ENCODE data around the gene ABLIM1. TPM values are rescaled to one million over a fixed set of nuclear protein-coding genes. Genes with fewer than 3 reads are reported as not detected.

Gene ABLIM1
- total RNA-seq, 1 donor from 2014 or later = 87.7 TPM

DNA sequence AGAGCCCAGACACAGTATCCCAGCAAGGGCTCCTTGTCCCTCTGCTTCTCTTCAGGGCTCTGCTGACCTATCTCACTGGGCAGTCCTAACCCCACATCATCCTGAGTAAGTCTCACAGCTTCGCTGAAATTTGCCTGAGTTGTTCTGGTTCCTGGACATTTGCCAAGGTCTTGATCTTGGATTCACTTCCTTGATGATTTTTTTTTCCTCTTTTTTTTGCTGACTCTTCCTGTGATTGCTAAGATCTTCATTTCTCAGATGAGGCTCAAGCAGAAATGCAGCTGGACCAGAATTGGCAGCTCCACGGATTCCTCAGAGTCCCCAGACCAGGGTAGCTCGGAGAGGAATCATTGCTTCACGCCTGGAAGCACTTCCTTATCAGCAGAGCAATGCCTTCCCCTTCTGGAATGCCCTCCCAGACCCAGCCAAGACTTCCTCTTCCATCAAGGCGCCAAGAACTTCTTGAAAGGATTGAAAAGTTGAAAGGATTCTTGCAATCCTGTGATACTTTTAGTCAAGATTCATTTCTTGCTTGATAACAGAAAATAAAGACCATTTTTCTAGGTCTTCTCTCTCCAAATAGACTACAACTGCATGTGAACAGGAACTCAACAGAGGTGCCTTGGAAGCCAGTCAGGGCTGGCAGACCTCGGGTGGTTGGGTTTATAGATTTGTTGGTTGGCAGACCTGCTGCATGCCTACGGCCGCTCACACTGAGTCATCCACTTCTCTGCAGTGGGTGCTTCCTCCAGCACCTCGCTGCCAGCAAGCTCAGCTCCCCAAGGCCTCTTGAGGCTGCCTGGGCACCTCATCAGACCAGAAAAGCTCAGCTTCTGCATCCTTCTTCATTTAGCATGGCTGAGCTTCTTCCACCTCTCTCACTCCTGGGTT lies 244.9 kb downstream of the ABLIM1 start:
- no peak overlapping the region for H3K4me3 ChIP-seq
- TF ChIP-seq, protein P1, sequence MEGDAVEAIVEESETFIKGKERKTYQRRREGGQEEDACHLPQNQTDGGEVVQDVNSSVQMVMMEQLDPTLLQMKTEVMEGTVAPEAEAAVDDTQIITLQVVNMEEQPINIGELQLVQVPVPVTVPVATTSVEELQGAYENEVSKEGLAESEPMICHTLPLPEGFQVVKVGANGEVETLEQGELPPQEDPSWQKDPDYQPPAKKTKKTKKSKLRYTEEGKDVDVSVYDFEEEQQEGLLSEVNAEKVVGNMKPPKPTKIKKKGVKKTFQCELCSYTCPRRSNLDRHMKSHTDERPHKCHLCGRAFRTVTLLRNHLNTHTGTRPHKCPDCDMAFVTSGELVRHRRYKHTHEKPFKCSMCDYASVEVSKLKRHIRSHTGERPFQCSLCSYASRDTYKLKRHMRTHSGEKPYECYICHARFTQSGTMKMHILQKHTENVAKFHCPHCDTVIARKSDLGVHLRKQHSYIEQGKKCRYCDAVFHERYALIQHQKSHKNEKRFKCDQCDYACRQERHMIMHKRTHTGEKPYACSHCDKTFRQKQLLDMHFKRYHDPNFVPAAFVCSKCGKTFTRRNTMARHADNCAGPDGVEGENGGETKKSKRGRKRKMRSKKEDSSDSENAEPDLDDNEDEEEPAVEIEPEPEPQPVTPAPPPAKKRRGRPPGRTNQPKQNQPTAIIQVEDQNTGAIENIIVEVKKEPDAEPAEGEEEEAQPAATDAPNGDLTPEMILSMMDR (IDR thresholded peaks at IDR 0.05) = no peak
- H3K27ac ChIP-seq = peak overlapping the region; percentile 59 to 80
- H3K9me3 ChIP-seq = no peaks in the 10 kb centered on the region
- H3K36me3 ChIP-seq = no peaks in the 10 kb centered on the region
- DNase-seq (ENCODE audit: low spot score in 2 of 2) = peak in 1 of 2 donors; percentile 88
- peaks cover 3 to 6% of the 10 kb centered on the region in 2 donors for H3K4me1 ChIP-seq
- no peaks in the 10 kb centered on the region for H3K27me3 ChIP-seq
- intact Hi-C loops (cut with DNase I) = no loop called here

DNA sequence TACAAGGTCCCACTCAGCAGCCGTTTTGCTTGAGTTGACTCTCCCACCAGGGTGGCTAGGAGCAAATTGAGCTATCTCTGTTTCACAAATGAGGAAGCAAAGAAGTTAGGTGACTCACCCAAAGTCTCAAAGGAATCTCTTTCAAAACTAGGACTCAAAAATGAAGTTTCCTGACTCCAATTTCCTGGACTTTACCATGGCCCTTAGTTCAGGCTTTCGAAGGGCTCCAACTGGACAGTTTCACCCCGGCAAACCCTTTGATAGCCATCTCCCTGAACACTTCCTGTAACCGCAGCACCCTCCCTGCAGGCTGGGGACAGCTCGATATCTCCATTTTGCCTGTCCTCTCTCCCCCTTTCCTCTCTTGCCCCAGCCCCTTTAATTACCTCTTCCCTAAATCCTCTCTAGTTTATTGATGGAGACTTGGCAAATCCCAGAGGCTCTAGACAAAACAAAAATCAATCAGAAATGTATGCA lies 249.1 kb downstream of the ABLIM1 start:
- H3K36me3 ChIP-seq = no peaks in the 10 kb centered on the region
- peak in 1 of 2 donors; percentile 60 for DNase-seq (ENCODE audit: low spot score in 2 of 2)
- TF ChIP-seq, protein P1 (IDR thresholded peaks at IDR 0.05) = no peak
- H3K9me3 ChIP-seq = no peaks in the 10 kb centered on the region
- intact Hi-C loops (cut with DNase I) = no loop called here
- no peak overlapping the region for H3K27ac ChIP-seq
- H3K27me3 ChIP-seq = no peaks in the 10 kb centered on the region
- peaks cover 3 to 6% of the 10 kb centered on the region in 2 donors for H3K4me1 ChIP-seq
- H3K4me3 ChIP-seq = no peak overlapping the region

DNA sequence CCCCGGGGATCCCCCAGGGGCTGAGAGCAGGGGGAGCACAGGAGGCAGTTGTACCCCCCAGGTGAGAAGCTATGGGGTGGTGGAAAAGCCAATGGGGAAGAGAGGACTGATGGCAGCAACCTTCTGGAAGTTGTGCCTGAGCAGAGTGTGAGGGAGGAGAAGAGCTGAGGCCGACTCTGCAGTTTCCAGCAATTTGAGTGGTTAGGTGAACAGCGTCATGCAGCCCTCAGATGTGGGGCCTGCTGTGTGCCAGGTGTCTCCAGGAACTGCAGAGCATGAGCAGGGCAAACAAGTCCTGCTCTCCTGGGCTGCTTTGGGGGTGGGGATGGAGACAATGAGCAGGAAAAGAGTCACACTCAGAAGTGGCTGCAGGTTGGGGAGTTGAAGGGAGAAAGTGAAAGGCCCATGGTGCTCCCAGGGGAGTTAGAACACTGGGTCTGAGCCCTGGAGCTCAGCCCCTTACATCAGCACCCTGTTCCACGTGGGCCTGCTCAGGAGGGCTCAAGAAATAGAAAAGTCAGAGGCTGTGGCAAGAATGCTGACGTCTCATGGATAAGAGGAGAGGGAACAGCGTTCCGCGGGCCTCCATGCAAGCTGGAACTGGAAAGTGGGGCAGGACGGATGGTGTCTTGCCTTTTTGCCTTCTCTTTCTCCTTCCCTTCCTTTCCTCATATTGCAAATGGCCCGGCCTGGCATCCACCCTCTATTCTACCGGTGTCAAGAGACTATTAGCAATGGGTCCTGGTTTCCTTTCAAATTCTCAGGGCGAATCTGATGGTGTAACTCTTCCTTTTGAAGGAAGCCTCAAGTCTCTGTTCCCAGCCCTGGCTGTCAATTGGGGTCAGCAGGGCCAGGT lies 249.7 kb downstream of the ABLIM1 start:
- DNase-seq (ENCODE audit: low spot score in 2 of 2) = no peak
- no peaks in the 10 kb centered on the region for H3K36me3 ChIP-seq
- H3K27me3 ChIP-seq = no peaks in the 10 kb centered on the region
- no peaks in the 10 kb centered on the region for H3K9me3 ChIP-seq
- H3K4me3 ChIP-seq = no peak overlapping the region
- intact Hi-C loops (cut with DNase I) = no loop called here
- H3K27ac ChIP-seq = no peak overlapping the region
- H3K4me1 ChIP-seq = peaks cover 3 to 11% of the 10 kb centered on the region in 2 donors
- TF ChIP-seq, protein P1 (IDR thresholded peaks at IDR 0.05) = no peak

GRCh38 chr10:114406455-114406854 lies 251.6 kb downstream of the ABLIM1 start:
- Histone ChIP-seq H3K4me3 (no peak overlapping the region), H3K27ac (no peak overlapping the region), H3K4me1 (peaks cover 0 to 10% of the 10 kb centered on the region in 2 donors), H3K27me3 (no peaks in the 10 kb centered on the region), H3K9me3 (no peaks in the 10 kb centered on the region), H3K36me3 (no peaks in the 10 kb centered on the region)
- no peak for DNase-seq (ENCODE audit: low spot score in 2 of 2)
- TF ChIP-seq, protein P1 (IDR thresholded peaks at IDR 0.05) = no peak
- intact Hi-C loops (cut with DNase I) = no loop called here

DNA sequence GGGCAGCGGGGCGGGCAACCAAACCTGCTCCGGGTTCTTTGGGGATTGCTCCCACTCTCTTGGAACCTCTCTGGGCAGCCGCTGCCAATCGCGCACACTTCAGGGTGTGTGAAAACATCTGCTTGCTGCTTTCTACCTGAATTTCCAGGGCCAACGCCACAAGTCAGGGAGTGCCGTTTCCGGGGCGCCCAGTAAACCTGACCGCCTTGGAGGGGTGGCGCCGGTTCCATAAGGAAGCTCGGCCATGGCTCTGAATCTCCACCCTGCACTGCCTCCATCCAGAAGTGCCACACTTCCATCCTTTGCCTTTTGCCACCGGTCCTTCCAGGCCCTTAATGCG lies 253.1 kb downstream of the ABLIM1 start:
- H3K27me3 ChIP-seq = no peaks in the 10 kb centered on the region
- TF ChIP-seq, protein P1 (IDR thresholded peaks at IDR 0.05) = no peak
- peak in 1 of 2 donors; percentile 61 for DNase-seq (ENCODE audit: low spot score in 2 of 2)
- peak overlapping the region in 1 of 2 donors; percentile 4 for H3K27ac ChIP-seq
- peaks cover 0 to 10% of the 10 kb centered on the region in 2 donors for H3K4me1 ChIP-seq
- no peaks in the 10 kb centered on the region for H3K36me3 ChIP-seq
- H3K9me3 ChIP-seq = no peaks in the 10 kb centered on the region
- intact Hi-C loops (cut with DNase I) = loop anchor here (2.0 kb wide), 1 partner anchor 72 kb away; no protein-coding TSS in a partner anchor
- H3K4me3 ChIP-seq = peak overlapping the region; percentile 66 to 72

Data from ascending aorta (tissue), 2 donors.